ENCODE data around the gene ATOH7. TPM values are rescaled to one million over a fixed set of nuclear protein-coding genes. Genes with fewer than 3 reads are reported as not detected.
"Not testable (repeated sequence)": the region's sequence is repeated elsewhere in the genome, so short reads cannot be mapped to it uniquely, and the experiment has no call there.

Gene ATOH7
- not detected in 2 replicates for total RNA-seq

DNA sequence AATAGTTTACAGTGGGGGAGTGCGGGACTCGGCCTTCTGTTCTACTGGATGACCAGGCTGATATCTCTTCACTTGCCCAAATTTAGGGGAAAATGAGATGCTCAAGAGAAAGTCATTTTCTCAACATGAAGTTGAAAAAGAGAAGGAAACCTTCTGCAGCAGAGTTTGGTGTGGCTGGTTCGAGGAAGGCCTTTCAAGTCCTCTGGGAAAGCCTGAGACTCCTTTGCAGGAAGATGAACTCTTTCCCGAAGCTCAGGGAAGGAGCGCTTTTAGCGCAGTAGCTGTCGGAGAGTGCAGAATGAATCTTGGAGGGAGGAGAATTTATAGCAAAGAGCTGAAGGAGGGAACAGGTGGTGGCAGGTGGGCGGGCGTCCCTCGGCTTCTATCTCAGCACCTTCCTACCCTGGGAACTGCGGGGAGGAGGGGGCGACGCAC, at the start of gene ATOH7:
ATOH7 (minus strand) TSS at position 297 of the 435 bp plus-strand sequence. CDS start 436 bp downstream, outside the sequence.
- DNase-seq (ENCODE audit: low spot score) = no peak
- peak within 1 kb of the TSS; percentile 83 for H3K4me3 Mint-ChIP-seq
- H3K36me3 Mint-ChIP-seq (ENCODE audit: low read depth) = no peaks in the 10 kb centered on the region
- peaks cover 8% of the 10 kb centered on the region for H3K4me1 Mint-ChIP-seq (ENCODE audit: low read depth)
- intact Hi-C loops (cut with micrococcal nuclease) = loop anchor here (5.0 kb wide), 1 partner anchor 100 kb away; the partner anchor contains the start of genes HNRNPH3 and PBLD
- no peaks in the 10 kb centered on the region for H3K9me3 Mint-ChIP-seq
- no peak within 1 kb of the TSS for H3K27ac Mint-ChIP-seq
- H3K27me3 Mint-ChIP-seq (ENCODE audit: insufficient read depth) = peaks cover 55% of the 10 kb centered on the region

DNA sequence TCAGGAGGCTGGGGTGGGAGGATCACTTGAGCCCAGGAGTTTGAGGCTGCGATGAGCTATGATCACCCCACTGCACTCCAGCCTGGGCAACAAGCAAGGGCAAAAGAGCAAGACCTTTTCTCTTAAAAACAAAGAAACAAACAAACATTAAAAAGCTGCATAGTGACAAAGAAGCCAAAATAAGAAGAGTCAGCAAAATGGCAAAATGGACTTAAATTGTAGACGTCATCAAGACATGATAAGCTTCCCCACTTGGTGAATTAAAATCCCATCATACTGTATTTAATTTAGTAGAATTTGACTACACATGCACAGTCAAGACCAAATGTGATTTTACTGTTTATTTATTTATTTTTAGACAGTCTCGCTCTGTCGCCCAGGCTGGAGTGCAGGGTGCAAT, 48.8 kb upstream of the ATOH7 start:
- Mint-ChIP-seq H3K4me3 (no peak overlapping the region), H3K4me1 (ENCODE audit: low read depth) (no peaks in the 10 kb centered on the region), H3K36me3 (ENCODE audit: low read depth) (peaks cover 3% of the 10 kb centered on the region), H3K27ac (no peak overlapping the region), H3K27me3 (ENCODE audit: insufficient read depth) (no peaks in the 10 kb centered on the region), H3K9me3 (peaks cover 13% of the 10 kb centered on the region)
- DNase-seq (ENCODE audit: low spot score) = no peak
- intact Hi-C loops (cut with micrococcal nuclease) = no loop called here

DNA sequence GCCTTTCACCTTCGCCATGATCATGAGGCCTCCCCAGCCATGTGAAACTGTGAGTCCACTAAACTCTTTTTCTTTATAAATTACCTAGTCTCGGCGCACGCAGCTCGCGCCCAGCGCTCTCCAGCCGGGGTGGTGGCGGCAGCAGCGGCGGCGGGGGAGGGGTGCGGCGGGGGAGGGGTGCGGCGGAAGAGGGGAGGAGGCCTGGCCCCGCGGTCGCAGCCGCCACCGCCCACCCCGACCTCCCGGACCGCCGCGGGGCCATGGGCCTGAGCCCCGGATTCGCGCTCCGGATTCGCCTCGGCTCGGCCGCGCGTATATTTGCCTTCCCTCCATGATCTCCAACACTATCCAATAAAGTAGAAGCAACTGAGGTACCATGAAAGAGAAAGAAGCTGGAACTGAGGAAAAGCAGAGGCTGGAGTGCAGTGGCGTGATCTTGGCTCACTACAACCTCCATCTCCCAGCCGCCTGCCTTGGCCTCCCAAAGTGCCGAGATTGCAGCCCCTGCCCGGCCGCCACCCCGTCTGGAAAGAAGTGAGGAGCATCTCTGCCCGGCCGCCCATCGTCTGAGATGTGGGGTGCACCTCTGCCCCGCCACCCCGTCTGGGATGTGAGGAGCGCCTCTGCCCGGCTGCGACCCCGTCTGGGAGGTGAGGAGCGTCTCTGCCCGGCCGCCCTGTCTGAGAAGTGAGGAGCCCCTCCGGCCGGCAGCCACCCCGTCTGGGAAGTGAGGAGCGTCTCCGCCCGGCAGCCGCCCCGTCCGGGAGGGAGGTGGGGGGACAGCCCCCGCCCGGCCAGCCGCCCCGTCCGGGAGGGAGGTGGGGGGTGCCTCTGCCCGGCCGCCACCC, 47.2 kb upstream of the ATOH7 start:
- intact Hi-C loops (cut with micrococcal nuclease); H3K27ac Mint-ChIP-seq; H3K36me3 Mint-ChIP-seq (ENCODE audit: low read depth); DNase-seq (ENCODE audit: low spot score); H3K4me1 Mint-ChIP-seq (ENCODE audit: low read depth); H3K27me3 Mint-ChIP-seq (ENCODE audit: insufficient read depth); H3K4me3 Mint-ChIP-seq: not testable (repeated sequence)
- peaks cover 13% of the 10 kb centered on the region for H3K9me3 Mint-ChIP-seq

DNA sequence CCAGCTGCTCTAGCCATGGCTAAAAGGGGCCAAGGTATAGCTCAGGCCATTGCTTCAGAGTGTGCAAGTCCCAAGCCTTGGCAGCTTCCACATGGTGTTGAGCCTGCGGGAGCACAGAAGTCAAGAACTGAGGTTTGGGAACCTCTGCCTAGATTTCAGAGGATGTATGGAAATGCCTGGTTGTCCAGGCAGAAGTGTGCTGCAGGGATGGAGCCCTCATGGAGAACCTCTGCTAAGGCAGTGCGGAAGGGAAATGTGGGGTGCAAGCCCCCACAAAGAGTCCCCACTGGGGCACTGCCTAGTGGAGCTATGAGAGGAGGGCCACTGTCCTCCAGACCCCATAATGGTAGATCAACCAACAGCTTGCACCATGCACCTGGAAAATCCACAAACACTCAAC, 45.9 kb upstream of the ATOH7 start:
- intact Hi-C loops (cut with micrococcal nuclease); H3K36me3 Mint-ChIP-seq (ENCODE audit: low read depth); H3K4me1 Mint-ChIP-seq (ENCODE audit: low read depth); DNase-seq (ENCODE audit: low spot score); H3K27ac Mint-ChIP-seq; H3K4me3 Mint-ChIP-seq; H3K27me3 Mint-ChIP-seq (ENCODE audit: insufficient read depth): not testable (repeated sequence)
- peaks cover 13% of the 10 kb centered on the region for H3K9me3 Mint-ChIP-seq

DNA sequence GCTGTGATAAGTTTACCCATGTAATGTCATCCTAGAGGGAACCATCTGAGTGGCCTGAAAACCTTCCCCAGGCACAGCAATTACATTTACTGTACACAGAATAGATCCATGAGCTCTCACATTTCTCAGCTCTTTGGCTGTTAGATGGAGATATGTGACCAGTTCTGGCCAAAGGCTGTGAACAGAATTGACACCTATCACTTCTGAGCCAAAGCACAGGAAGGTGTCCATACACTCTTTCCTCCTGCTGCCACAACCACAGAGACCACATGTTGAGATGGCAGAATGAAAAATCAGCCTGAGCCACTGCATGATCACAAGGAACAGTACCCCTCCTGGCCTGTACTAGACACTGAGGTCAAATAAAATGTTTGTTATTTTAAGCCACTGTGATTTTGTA, 44.3 kb upstream of the ATOH7 start:
- Mint-ChIP-seq H3K27me3 (ENCODE audit: insufficient read depth) (no peaks in the 10 kb centered on the region), H3K36me3 (ENCODE audit: low read depth) (peaks cover 3% of the 10 kb centered on the region), H3K4me3 (no peak overlapping the region), H3K4me1 (ENCODE audit: low read depth) (no peaks in the 10 kb centered on the region), H3K27ac (no peak overlapping the region), H3K9me3 (peaks cover 13% of the 10 kb centered on the region)
- intact Hi-C loops (cut with micrococcal nuclease) = no loop called here
- no peak for DNase-seq (ENCODE audit: low spot score)

DNA sequence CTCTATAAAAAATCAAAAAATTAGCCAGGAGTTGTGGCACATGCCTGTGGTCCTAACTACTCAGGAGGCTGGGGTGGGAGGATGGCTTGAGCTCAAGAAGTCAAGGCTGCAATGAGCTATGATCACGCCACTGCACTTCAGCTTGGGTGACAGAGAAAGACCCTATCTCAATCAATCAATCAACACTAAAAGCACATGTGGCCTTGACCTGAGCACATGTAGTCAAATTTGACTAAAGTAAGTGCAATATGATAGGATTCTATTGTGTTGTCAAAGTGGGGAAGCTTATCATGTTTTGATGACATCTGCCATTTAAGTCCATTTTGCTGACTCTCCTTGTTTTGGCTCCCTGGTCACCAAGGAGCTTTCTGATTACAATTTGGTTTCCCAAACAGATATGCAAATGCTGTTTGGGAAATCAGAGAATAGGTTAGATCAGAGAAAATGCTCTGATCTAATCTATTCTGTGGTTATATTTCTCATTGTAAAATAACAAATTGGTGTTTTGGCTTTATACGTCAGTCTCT, 43.8 kb upstream of the ATOH7 start:
- H3K9me3 Mint-ChIP-seq = peaks cover 13% of the 10 kb centered on the region
- intact Hi-C loops (cut with micrococcal nuclease) = no loop called here

DNA sequence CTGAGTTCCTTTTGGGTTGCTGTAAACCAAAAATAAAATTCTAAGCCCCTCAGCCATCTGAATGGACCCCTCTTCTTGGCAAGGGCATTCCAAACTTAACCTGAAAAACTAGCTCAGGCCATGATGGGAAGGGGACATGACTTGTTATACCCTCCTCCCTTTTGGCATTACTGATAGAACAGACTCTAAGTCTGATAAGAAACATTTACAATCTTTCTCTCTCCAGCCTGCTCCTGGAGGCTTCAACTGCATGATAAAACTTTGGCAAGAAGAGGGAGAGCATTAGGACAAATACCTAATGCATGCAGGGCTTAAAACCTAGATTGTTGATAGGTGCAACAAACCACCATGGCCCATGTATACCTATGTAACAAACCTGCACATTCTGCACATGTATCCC, 40.9 kb upstream of the ATOH7 start:
- peaks cover 2% of the 10 kb centered on the region for H3K36me3 Mint-ChIP-seq (ENCODE audit: low read depth)
- peaks cover 8% of the 10 kb centered on the region for H3K9me3 Mint-ChIP-seq
- intact Hi-C loops (cut with micrococcal nuclease) = no loop called here
- no peak overlapping the region for H3K27ac Mint-ChIP-seq
- peaks cover 7% of the 10 kb centered on the region for H3K27me3 Mint-ChIP-seq (ENCODE audit: insufficient read depth)
- H3K4me3 Mint-ChIP-seq = no peak overlapping the region
- no peaks in the 10 kb centered on the region for H3K4me1 Mint-ChIP-seq (ENCODE audit: low read depth)
- no peak for DNase-seq (ENCODE audit: low spot score)

More for the DNA sequence above, 43.8 kb upstream of the ATOH7 start:
- DNase-seq (ENCODE audit: low spot score) = no peak
- Mint-ChIP-seq H3K36me3 (ENCODE audit: low read depth) (peaks cover 3% of the 10 kb centered on the region), H3K27ac (no peak overlapping the region), H3K4me3 (no peak overlapping the region), H3K4me1 (ENCODE audit: low read depth) (no peaks in the 10 kb centered on the region), H3K27me3 (ENCODE audit: insufficient read depth) (peaks cover 2% of the 10 kb centered on the region)

DNA sequence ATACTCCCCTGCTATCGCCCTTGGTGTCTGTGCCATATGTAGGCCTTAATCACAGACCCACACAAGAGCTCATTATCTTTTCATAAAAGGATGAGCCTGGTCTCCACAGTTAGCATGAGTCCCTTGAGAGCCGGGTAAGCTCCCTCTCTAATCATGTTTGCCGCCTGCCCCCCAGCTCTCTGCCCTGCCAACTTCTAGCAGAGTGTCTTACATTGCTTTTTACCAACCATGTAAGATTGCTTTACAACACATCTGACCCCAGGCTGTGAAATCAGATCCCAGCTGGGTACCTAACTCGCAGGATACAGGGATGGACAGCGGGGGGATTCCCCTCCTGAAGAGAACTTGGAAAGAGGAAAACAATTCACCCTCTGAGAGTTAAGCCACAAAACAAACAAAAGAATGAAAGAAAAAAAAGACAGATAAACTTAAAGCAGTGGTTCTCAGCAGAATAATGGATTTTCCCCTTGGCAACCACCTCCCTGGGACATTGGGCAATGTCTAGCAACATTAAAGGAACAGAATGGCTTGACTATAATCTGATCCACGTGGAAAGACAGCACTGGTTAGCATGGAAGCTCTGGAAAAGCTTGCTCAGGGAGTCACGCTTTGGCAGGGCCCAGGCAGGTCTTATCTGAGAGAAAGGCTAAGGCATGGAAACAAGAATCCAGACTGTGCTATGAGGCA, 39.4 kb upstream of the ATOH7 start:
- intact Hi-C loops (cut with micrococcal nuclease) = no loop called here
- Mint-ChIP-seq H3K27me3 (ENCODE audit: insufficient read depth) (peaks cover 12% of the 10 kb centered on the region), H3K27ac (no peak overlapping the region), H3K4me1 (ENCODE audit: low read depth) (no peaks in the 10 kb centered on the region), H3K36me3 (ENCODE audit: low read depth) (no peaks in the 10 kb centered on the region), H3K9me3 (no peaks in the 10 kb centered on the region), H3K4me3 (no peak overlapping the region)
- no peak for DNase-seq (ENCODE audit: low spot score)

DNA sequence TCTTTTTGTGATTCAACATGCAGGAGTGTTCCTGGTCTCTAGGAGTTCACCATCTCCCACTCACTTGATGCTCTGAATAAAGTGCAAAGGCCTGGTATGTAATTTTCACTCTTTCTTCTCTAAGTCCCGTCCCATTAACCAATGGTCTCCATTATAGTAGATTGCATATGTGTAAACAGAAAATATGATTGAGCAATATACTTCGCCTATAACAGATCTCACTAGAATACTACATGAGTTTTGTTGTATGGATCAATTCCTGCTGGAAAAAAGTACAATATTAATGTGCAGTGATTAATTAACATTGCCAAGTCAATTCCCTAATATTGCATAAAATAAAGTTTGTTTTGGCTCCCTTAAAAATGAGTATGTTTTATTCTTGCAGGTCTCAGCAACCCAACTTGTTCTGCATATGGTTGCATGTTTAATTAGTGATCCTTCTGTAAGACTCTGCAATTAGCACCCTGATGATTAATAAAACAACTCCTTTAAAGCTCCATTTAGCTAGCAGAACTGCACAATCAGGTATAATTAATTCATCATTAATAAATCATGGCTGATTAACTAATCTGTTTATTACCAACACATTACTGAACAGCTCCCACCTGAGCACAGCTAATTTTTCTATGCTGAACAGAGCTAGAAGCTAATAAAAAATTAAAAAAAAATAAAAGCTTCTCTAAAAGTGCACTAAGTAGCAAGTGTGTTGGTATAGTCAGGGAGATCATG, 37.8 kb upstream of the ATOH7 start:
- no peaks in the 10 kb centered on the region for H3K36me3 Mint-ChIP-seq (ENCODE audit: low read depth)
- peaks cover 12% of the 10 kb centered on the region for H3K27me3 Mint-ChIP-seq (ENCODE audit: insufficient read depth)
- H3K4me1 Mint-ChIP-seq (ENCODE audit: low read depth) = no peaks in the 10 kb centered on the region
- H3K9me3 Mint-ChIP-seq = peaks cover 5% of the 10 kb centered on the region
- H3K4me3 Mint-ChIP-seq = no peak overlapping the region
- intact Hi-C loops (cut with micrococcal nuclease) = no loop called here
- DNase-seq (ENCODE audit: low spot score) = no peak
- H3K27ac Mint-ChIP-seq = no peak overlapping the region

DNA sequence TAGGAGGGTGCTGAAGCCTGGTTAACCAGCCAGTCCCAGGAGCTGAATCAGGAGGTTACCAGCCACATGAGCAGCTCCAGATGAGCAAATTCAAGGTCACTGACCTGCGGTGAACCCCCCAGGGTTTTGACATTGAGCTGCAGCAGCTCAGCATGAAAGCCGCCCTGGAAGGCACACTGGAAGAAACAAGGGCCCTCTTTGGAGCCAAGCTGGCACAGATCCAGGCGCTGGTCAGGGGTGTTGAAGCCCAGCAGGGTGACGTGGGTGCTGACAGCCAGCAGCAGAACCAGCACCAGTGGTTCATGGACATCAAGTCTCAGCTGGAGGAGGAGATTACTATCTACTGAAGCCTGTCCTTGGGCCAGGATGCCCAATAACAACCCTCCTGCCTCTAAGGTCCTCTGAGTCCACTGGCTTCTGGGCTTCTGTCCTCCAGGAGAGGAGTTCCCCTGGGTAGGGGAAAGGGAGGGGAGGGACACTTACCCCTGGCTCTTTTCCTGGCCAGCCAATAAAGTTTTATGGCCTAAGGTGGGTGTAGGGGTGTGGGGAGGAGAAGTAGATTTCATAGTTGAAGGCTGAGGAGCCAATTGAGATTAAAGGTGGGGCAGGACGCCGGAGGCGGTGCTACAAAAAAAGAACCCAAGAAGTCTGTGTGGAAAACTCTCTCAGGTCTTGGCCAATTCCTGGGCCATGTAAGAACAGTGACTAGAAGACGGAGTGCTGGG, 29.4 kb upstream of the ATOH7 start:
- H3K27ac Mint-ChIP-seq = no peak overlapping the region
- H3K36me3 Mint-ChIP-seq (ENCODE audit: low read depth) = no peaks in the 10 kb centered on the region
- H3K9me3 Mint-ChIP-seq = peaks cover 10% of the 10 kb centered on the region
- no peak for DNase-seq (ENCODE audit: low spot score)
- no peaks in the 10 kb centered on the region for H3K4me1 Mint-ChIP-seq (ENCODE audit: low read depth)
- intact Hi-C loops (cut with micrococcal nuclease) = no loop called here
- no peak overlapping the region for H3K4me3 Mint-ChIP-seq
- H3K27me3 Mint-ChIP-seq (ENCODE audit: insufficient read depth) = peaks cover 11% of the 10 kb centered on the region

DNA sequence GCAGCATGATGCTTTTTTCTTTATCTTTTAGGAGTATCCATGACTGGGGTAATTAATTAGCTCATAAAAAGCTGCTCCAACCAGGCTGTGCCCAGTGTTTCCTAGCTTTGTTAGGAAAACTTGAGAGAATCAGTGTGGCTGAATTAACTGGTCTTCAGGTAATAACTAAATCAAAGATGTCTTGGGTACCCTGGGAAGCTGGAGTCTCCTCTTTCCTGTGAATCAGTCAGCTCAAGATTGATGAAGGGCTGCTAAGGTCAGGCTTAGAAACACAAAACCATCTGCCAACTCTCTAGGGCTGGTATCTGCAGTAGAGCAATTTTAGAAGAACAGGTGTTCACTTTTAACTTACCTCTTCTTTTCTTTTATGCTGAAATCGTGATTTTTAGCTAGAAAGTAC, 21.4 kb upstream of the ATOH7 start:
- Mint-ChIP-seq H3K27me3 (ENCODE audit: insufficient read depth) (peaks cover 16% of the 10 kb centered on the region), H3K4me3 (no peak overlapping the region), H3K9me3 (no peaks in the 10 kb centered on the region), H3K36me3 (ENCODE audit: low read depth) (no peaks in the 10 kb centered on the region), H3K4me1 (ENCODE audit: low read depth) (peaks cover 4% of the 10 kb centered on the region), H3K27ac (no peak overlapping the region)
- intact Hi-C loops (cut with micrococcal nuclease) = no loop called here
- no peak for DNase-seq (ENCODE audit: low spot score)

All from activated T-helper 1 cell treated with anti-CD3 and anti-CD28 coated beads, Interleukin-12 subunit alpha, Interleukin-12 subunit beta, Interleukin-2, Interleukin-4 antibody, amounts not matched to agents 30 ng/mL and 10 ng/mL and 1 ng/mL, durations not matched to agents 14 hours and 24 hours and 36 hours (primary cell).